K562 (cell line): ENCODE measurements around the gene RRM2. TPM values are rescaled to one million over a fixed set of nuclear protein-coding genes. Genes with fewer than 3 reads are reported as not detected.

Source experiments
- ATAC-seq: fragments of 200-7000 bp; cut with Tn5 transposase; 3 replicates; pipeline ENCODE4 v1.9.1; 2020; ENCODE audit warnings: moderate library complexity
- BruUV-seq: library from RNA; stranded (reverse); fragments of 400-500 nt; replicated peaks from 2 replicates; lab custom pipeline; 2021; lab: Mats Ljungman, UMichigan
- CTCF ChIA-PET: fragments of 300-600 bp; formaldehyde crosslinking; extraction: SDS; loops from one replicate; lab custom pipeline; 2021; ENCODE audit warnings: low intra/inter-chr PET ratio; lab: Yijun Ruan, JAX
- POLR2A ChIA-PET: fragments of 300-600, 350-650 bp; sonication (Branson Sonifier 250); formaldehyde crosslinking; extraction: SDS; loops from one replicate; lab custom pipeline; 2021; ENCODE audit warnings: antibody characterized with exemption, inconsistent platforms; lab: Yijun Ruan, JAX
- DNase-seq, 4 experiments: peaks; one replicate each; pipeline versions ENCODE4 v3.0.0 to v3.0.0-alpha.2; 2011 to 2018; ENCODE audit warnings: low spot score in 3 of 4, mixed read lengths in 3 of 4; ENCODE audit errors: extremely low read depth in 1 of 4
- FAIRE-seq: peaks from 2 replicates; lab custom pipeline; 2011; peaks lifted over from hg19 to GRCh38; lab: Jason Lieb, UNC
- H2AFZ ChIP-seq: 2 replicates; pipeline ENCODE4 v1.6.0; 2011; ENCODE audit warnings: low read depth, low read length, control low read depth, inconsistent platforms
- H3K27ac ChIP-seq: fragments of 200-600 bp; 3 replicates; pipeline ENCODE4 v1.8.0; 2011; ENCODE audit warnings: low read depth, mild to moderate bottlenecking, control low read depth, inconsistent platforms, low read length, moderate library complexity, mixed read lengths; ENCODE audit errors: extremely low read depth
- H3K27me3 ChIP-seq, 2 experiments: fragments of 300-600 bp in 1 of 2; 2 replicates in 1 of 2; 3 replicates in 1 of 2; pipeline versions ENCODE4 v1.6.0 to v1.8.0; 2011; ENCODE audit warnings: inconsistent platforms in 2 of 2, low read length in 2 of 2, mild to moderate bottlenecking in 1 of 2, mixed read lengths in 1 of 2, moderate library complexity in 1 of 2; ENCODE audit not compliant: control insufficient read depth in 2 of 2, insufficient read depth in 2 of 2
- H3K36me3 ChIP-seq: fragments of 300-600 bp; 3 replicates; pipeline ENCODE4 v1.8.0; 2011; ENCODE audit warnings: mild to moderate bottlenecking, low read length, inconsistent platforms; ENCODE audit not compliant: control insufficient read depth, insufficient read depth
- H3K4me1 ChIP-seq, 2 experiments: fragments of 200-600 bp in 1 of 2; replicated peaks in 1 of 2; 2 replicates in 1 of 2; 3 replicates in 1 of 2; pipeline versions ENCODE4 v1.5.1 to v1.8.0; 2011; ENCODE audit warnings: inconsistent platforms in 2 of 2, low read length in 2 of 2, mild to moderate bottlenecking in 1 of 2, mixed read lengths in 1 of 2, moderate library complexity in 1 of 2; ENCODE audit not compliant: control insufficient read depth in 2 of 2, insufficient read depth in 2 of 2
- H3K4me2 ChIP-seq: 2 replicates; pipeline ENCODE4 v1.6.1; 2011; ENCODE audit warnings: low read length, control low read depth, inconsistent platforms, mixed read lengths; ENCODE audit not compliant: insufficient read depth
- H3K4me3 ChIP-seq: fragments of 200-600 bp; sonication (generic), shearing (Covaris generic); 2 replicates; pipeline ENCODE4 v1.5.1; 2016; ENCODE audit warnings: control low read depth, inconsistent platforms
- H3K79me2 ChIP-seq: fragments of 200-600 bp; 3 replicates; pipeline ENCODE4 v1.8.0; 2011; ENCODE audit warnings: low read length, inconsistent platforms; ENCODE audit not compliant: control insufficient read depth, insufficient read depth
- H3K9ac ChIP-seq, 2 experiments: 2 replicates each; pipeline versions ENCODE4 v1.6.0 to v1.6.1; 2011; ENCODE audit warnings: low read depth in 2 of 2, low read length in 2 of 2, control low read depth in 1 of 2, inconsistent platforms in 1 of 2, mild to moderate bottlenecking in 1 of 2, mixed read lengths in 1 of 2; ENCODE audit not compliant: insufficient read depth in 1 of 2
- H3K9me1 ChIP-seq: one replicate; pipeline ENCODE4 v1.6.0; 2011; ENCODE audit warnings: inconsistent platforms, mild to moderate bottlenecking, low read length, moderate library complexity; ENCODE audit not compliant: control insufficient read depth, insufficient read depth
- H3K9me3 ChIP-seq: replicated peaks from 2 replicates; pipeline ENCODE4 v1.5.1; 2011; ENCODE audit warnings: low read depth, low read length, inconsistent platforms; ENCODE audit not compliant: control insufficient read depth, insufficient read depth
- H4K20me1 ChIP-seq: replicated peaks from 2 replicates; pipeline ENCODE4 v1.6.1; 2011; ENCODE audit warnings: low read length, inconsistent platforms, mixed read lengths; ENCODE audit not compliant: control insufficient read depth, insufficient read depth
- ARID4B ChIP-seq: sonication (generic); formaldehyde crosslinking; IDR thresholded peaks from 2 replicates; pipeline ENCODE4 v1.8.0; 2022; ENCODE audit warnings: mild to moderate bottlenecking, missing genetic modification reagents
- ELK1 ChIP-seq: sonication (generic); formaldehyde crosslinking; IDR thresholded peaks from 2 replicates; pipeline ENCODE4 v1.8.1; 2022; ENCODE audit warnings: missing genetic modification reagents
- EP400 ChIP-seq: fragments of 450-650 bp; IDR thresholded peaks from 2 replicates; pipeline ENCODE4 v1.6.1; 2017; ENCODE audit warnings: antibody characterized with exemption, mild to moderate bottlenecking, moderate library complexity
- IRF9 ChIP-seq: fragments of 450-650 bp; IDR thresholded peaks from 2 replicates; pipeline ENCODE4 v1.6.1; 2016; ENCODE audit warnings: missing biosample characterization, missing genetic modification characterization
- PML ChIP-seq: IDR thresholded peaks from 2 replicates; pipeline ENCODE4 v1.6.1; 2012; ENCODE audit warnings: low read length, inconsistent platforms
- POLR2A ChIP-seq: fragments of 450-650 bp; conservative IDR thresholded peaks from 2 replicates; pipeline ENCODE4 v1.6.1; 2016
- POLR2AphosphoS5 ChIP-seq: IDR thresholded peaks from 2 replicates; pipeline ENCODE4 v1.6.1; 2011; ENCODE audit warnings: mild to moderate bottlenecking, low read depth, low read length, moderate library complexity; ENCODE audit not compliant: control insufficient read depth, insufficient read depth
- SUPT5H ChIP-seq: fragments of 450-650 bp; IDR thresholded peaks from 2 replicates; pipeline ENCODE4 v1.6.1; 2016
- THAP12 ChIP-seq: fragments of 250-450 bp; sonication (Bioruptor Pico); IDR thresholded peaks from 2 replicates; pipeline ENCODE4 v1.9.0; 2021; ENCODE audit warnings: mild to moderate bottlenecking, inconsistent platforms
- ZNF507 ChIP-seq: conservative IDR thresholded peaks from 2 replicates; pipeline ENCODE4 v1.6.1; 2017; ENCODE audit warnings: missing genetic modification characterization, missing compliant biosample characterization
- in situ Hi-C: fragments of 300-500 bp; cut with MboI; formaldehyde crosslinking; loops from 4 replicates; pipeline ENCODE4 v1.15.0; 2018; ENCODE audit warnings: inconsistent platforms, mixed read lengths
- intact Hi-C: fragments of 100-400 bp; cut with micrococcal nuclease; formaldehyde crosslinking; loops from 2 replicates; pipeline ENCODE4 v1.14.2; 2022
- polyA plus RNA-seq, 8 experiments: library from polyadenylated mRNA; depleted of rRNA in 4 of 8; stranded (reverse) in 5 of 8; unstranded in 3 of 8; fragments of >200 nt; fragmentation: Nextera tagmentation in 2 of 8; fragmentation: Illumina TruSeq in 1 of 8; extraction: Ambion mirVana in 2 of 8; extraction: Trizol in 1 of 8; gene quantifications; 2 replicates each; pipeline versions ENCODE4 v1.2.1 to v1.2.3, GENCODE V29; 2011 to 2014; ENCODE audit warnings: inconsistent platforms in 1 of 8, missing spikeins in 1 of 8
- total RNA-seq, 7 experiments: library from RNA; depleted of rRNA in 6 of 7; stranded (reverse); fragments of >200 nt in 6 of 7; fragmentation: Illumina TruSeq in 2 of 7; extraction: Trizol in 2 of 7; gene quantifications; 2 replicates each; pipeline versions ENCODE4 v1.2.1 to v1.2.3, GENCODE V29; 2011 to 2021; ENCODE audit warnings: low replicate concordance in 1 of 7

The RRM2 gene
- total and polyA plus RNA-seq, 9 of the 15 experiments (the other 6 are each of a cell fraction or from before 2014, with no cell fraction given): 50.1 to 244 (median 128) TPM

GRCh38 chr2:10126632-10127026 is 4.1 kb downstream of the RRM2 start (continued):
- TF ChIP-seq ARID4B (CRISPR knock-in tag) (no peak), THAP12 (CRISPR knock-in tag) (no peak)

GRCh38 chr2:10128420-10128819 is 5.9 kb downstream of the RRM2 start:
- peaks cover 98% of the 10 kb centered on the region for H3K36me3 ChIP-seq
- peaks cover 4 to 35% of the 10 kb centered on the region in 2 experiments; a peak in 4 of 5 replicates for H3K4me1 ChIP-seq
- peak in 1 of 4 experiments; percentile 1 for DNase-seq
- intact Hi-C loops: no loop called here
- no peak for FAIRE-seq
- ATAC-seq: no peak
- POLR2A ChIA-PET: interaction anchor here (0.6 to 2.0 kb wide), 4 partner anchors 8 to 154 kb away, joined by 3 to 7 read pairs (median 4); no protein-coding TSS in a partner anchor
- CTCF ChIA-PET: no interaction called here
- H3K9me1 ChIP-seq: no peaks in the 10 kb centered on the region
- TF ChIP-seq ZNF507 (tag) (no peak), SUPT5H (0 out of 2 replicates have a peak, but pooled peaks have one; percentile 31), IRF9 (no peak), EP400 (no peak), ELK1 (CRISPR knock-in tag) (no peak), POLR2A (peak; percentile 63), POLR2AphosphoS5 (peak; percentile 76), PML (peak; percentile 44; the same call in 1 of the 2 replicates)
- no TSS peak for BruUV-seq
- H3K79me2 ChIP-seq: peaks cover 58% of the 10 kb centered on the region
- in situ Hi-C loops: no loop called here
- no peak overlapping the region for H3K4me2 ChIP-seq
- no peak overlapping the region for H2AFZ ChIP-seq
- peaks cover 11% of the 10 kb centered on the region; the same call in 1 of the 2 replicates for H4K20me1 ChIP-seq
- H3K4me3 ChIP-seq: no peak overlapping the region
- no peak overlapping the region for H3K27ac ChIP-seq
- H3K9ac ChIP-seq: no peak overlapping the region
- H3K9me3 ChIP-seq: no peaks in the 10 kb centered on the region
- H3K27me3 ChIP-seq: no peaks in the 10 kb centered on the region
